Endothelial cell of umbilical vein (primary cell): ENCODE data around the gene SLC2A8. TPM values are rescaled to one million over a fixed set of nuclear protein-coding genes. Genes with fewer than 3 reads are reported as not detected.

Experiments
- BruUV-seq: library from RNA; stranded (reverse); fragments of 400-500 nt; replicated peaks from 2 replicates; lab custom pipeline; 2021; lab: Mats Ljungman, UMichigan
- CTCF ChIA-PET: fragments of 300-600, 350-600 bp; sonication (Branson Sonifier 250); formaldehyde crosslinking; loops from one replicate; lab custom pipeline; 2021; ENCODE audit warnings: antibody characterized with exemption, inconsistent platforms; lab: Charles Lee
- POLR2A ChIA-PET: fragments of 300-600, 350-600 bp; sonication (Branson Sonifier 250); formaldehyde crosslinking; loops from one replicate; lab custom pipeline; 2021; ENCODE audit warnings: antibody characterized with exemption, inconsistent platforms; lab: Charles Lee
- DNase-seq: peaks from one replicate; pipeline ENCODE4 v3.0.0-alpha.2; 2011; ENCODE audit warnings: low read depth, low spot score
- FAIRE-seq: peaks from 2 replicates; lab custom pipeline; 2011; peaks lifted over from hg19 to GRCh38; lab: Jason Lieb, UNC
- H2AFZ ChIP-seq: 2 replicates; pipeline ENCODE4 v1.6.0; 2012; ENCODE audit warnings: low read depth, low read length, control low read depth, inconsistent platforms
- H3K27ac ChIP-seq: 2 replicates; pipeline ENCODE4 v1.5.1; 2011; ENCODE audit warnings: low read depth, mild to moderate bottlenecking, control low read depth, low read length, moderate library complexity; ENCODE audit not compliant: insufficient read depth
- H3K27me3 ChIP-seq, 2 experiments: 2 replicates each; pipeline versions ENCODE4 v1.6.0 to v1.6.1; 2011; ENCODE audit warnings: low read length in 2 of 2, mixed read lengths in 1 of 2; ENCODE audit not compliant: control insufficient read depth in 2 of 2, insufficient read depth in 2 of 2
- H3K36me3 ChIP-seq, 2 experiments: 2 replicates in 1 of 2; 3 replicates in 1 of 2; pipeline ENCODE4 v1.5.1; 2011; ENCODE audit warnings: low read length in 2 of 2, mild to moderate bottlenecking in 1 of 2, moderate library complexity in 1 of 2; ENCODE audit not compliant: control insufficient read depth in 2 of 2, insufficient read depth in 2 of 2; ENCODE audit errors: extremely low read depth in 1 of 2
- H3K4me1 ChIP-seq: 3 replicates; pipeline ENCODE4 v1.5.1; 2011; ENCODE audit warnings: mild to moderate bottlenecking, low read length; ENCODE audit not compliant: control insufficient read depth, insufficient read depth; ENCODE audit errors: extremely low read depth
- H3K4me2 ChIP-seq: 2 replicates; pipeline ENCODE4 v1.6.1; 2011; ENCODE audit warnings: low read length, control low read depth, mixed read lengths; ENCODE audit not compliant: insufficient read depth
- H3K4me3 ChIP-seq, 3 experiments: fragments of 200-600 bp in 1 of 3; sonication (generic), shearing (Covaris generic) in 1 of 3; replicated peaks in 1 of 3; 2 replicates each; pipeline ENCODE4 v1.5.1; 2011 to 2016; ENCODE audit warnings: control low read depth in 3 of 3, low read length in 3 of 3, mild to moderate bottlenecking in 2 of 3, inconsistent platforms in 1 of 3, low read depth in 1 of 3, moderate library complexity in 1 of 3; ENCODE audit not compliant: insufficient read depth in 1 of 3
- H3K79me2 ChIP-seq: 2 replicates; pipeline ENCODE4 v1.6.0; 2012; ENCODE audit warnings: low read length, inconsistent platforms; ENCODE audit not compliant: control insufficient read depth, insufficient read depth
- H3K9ac ChIP-seq: replicated peaks from 2 replicates; pipeline ENCODE3; 2011; ENCODE audit warnings: low read length, control low read depth; ENCODE audit not compliant: insufficient read depth; ENCODE audit errors: extremely low read depth
- H3K9me1 ChIP-seq: replicated peaks from 3 replicates; pipeline ENCODE4 v1.6.0; 2011; ENCODE audit warnings: mild to moderate bottlenecking, low read length; ENCODE audit not compliant: control insufficient read depth, insufficient read depth; ENCODE audit errors: extremely low read depth
- H3K9me3 ChIP-seq: replicated peaks from 2 replicates; pipeline ENCODE4 v1.5.1; 2012; ENCODE audit warnings: low read length, inconsistent platforms; ENCODE audit not compliant: control insufficient read depth, insufficient read depth
- H4K20me1 ChIP-seq: replicated peaks from 2 replicates; pipeline ENCODE3; 2011; ENCODE audit warnings: mild to moderate bottlenecking, low read length; ENCODE audit not compliant: control insufficient read depth, insufficient read depth; ENCODE audit errors: extremely low read depth
- CTCF ChIP-seq, 2 donors: IDR thresholded peaks; 1 replicate in 1 of 2; 2 replicates in 1 of 2; pipeline ENCODE4 v1.5.1; 2011; ENCODE audit warnings: low read length in 2 of 2, mild to moderate bottlenecking in 2 of 2, moderate library complexity in 2 of 2, control low read depth in 1 of 2, inconsistent platforms in 1 of 2, low read depth in 1 of 2; ENCODE audit not compliant: insufficient read depth in 1 of 2; ENCODE audit errors: extremely low read depth in 1 of 2
- EZH2 ChIP-seq: IDR thresholded peaks from 2 replicates; pipeline ENCODE4 v1.6.1; 2012; ENCODE audit warnings: borderline replicate concordance, low read depth, mild to moderate bottlenecking, moderate library complexity, low read length, inconsistent platforms; ENCODE audit not compliant: severe bottlenecking
- FOS ChIP-seq: IDR thresholded peaks from 2 replicates; pipeline ENCODE4 v1.6.1; 2011; ENCODE audit warnings: mild to moderate bottlenecking, low read length, moderate library complexity, borderline replicate concordance; ENCODE audit not compliant: insufficient read depth
- GATA2 ChIP-seq: IDR thresholded peaks from 2 replicates; pipeline ENCODE4 v1.7.0; 2011; ENCODE audit warnings: low read depth, mild to moderate bottlenecking, moderate library complexity, mixed read lengths, low read length; ENCODE audit not compliant: insufficient read length, insufficient read depth
- JUN ChIP-seq: IDR thresholded peaks from 2 replicates; pipeline ENCODE4 v1.6.1; 2011; ENCODE audit warnings: borderline replicate concordance, low read depth; ENCODE audit not compliant: insufficient read length, insufficient read depth
- MAX ChIP-seq: IDR thresholded peaks from 2 replicates; pipeline ENCODE4 v1.6.1; 2011; ENCODE audit not compliant: insufficient read depth, insufficient read length
- MYC ChIP-seq: IDR thresholded peaks from one replicate; pipeline ENCODE4 v1.6.1; 2011; ENCODE audit warnings: mild to moderate bottlenecking, low read depth, low read length
- POLR2A ChIP-seq: IDR thresholded peaks from 2 replicates; pipeline ENCODE4 v1.6.1; 2012; ENCODE audit warnings: low read depth, mild to moderate bottlenecking, control low read depth, low read length
- POLR2AphosphoS5 ChIP-seq: IDR thresholded peaks from 2 replicates; pipeline ENCODE4 v1.6.1; 2012; ENCODE audit warnings: low read depth, mild to moderate bottlenecking, control low read depth, low read length, moderate library complexity; ENCODE audit not compliant: insufficient read depth
- dilution Hi-C: fragments of 300-500 bp; cut with MboI; formaldehyde crosslinking; loops from one replicate; pipeline ENCODE4 v1.15.0; 2019; ENCODE audit warnings: low sequenced_read_pairs; ENCODE audit not compliant: extremely low pct_ligation_motif_present
- intact Hi-C: fragments of 100-400 bp; cut with micrococcal nuclease; formaldehyde crosslinking; loops from one replicate; pipeline ENCODE4 v1.10.0; 2022
- polyA plus RNA-seq, 4 experiments: library from polyadenylated mRNA; depleted of rRNA in 3 of 4; stranded (reverse) in 3 of 4; unstranded in 1 of 4; fragments of >200 nt; gene quantifications; 2 replicates each; pipeline versions ENCODE4 v1.2.1 to v1.2.3, GENCODE V29; 2011 to 2012; ENCODE audit warnings: missing spikeins in 1 of 4
- total RNA-seq: library from RNA; stranded (reverse); gene quantifications from 2 replicates; pipeline ENCODE4 v1.2.3, GENCODE V29; 2021

SLC2A8 gene
- total and polyA plus RNA-seq, 2 donors (not counting 3 experiments of a cell fraction or from before 2014, with no cell fraction given) = 19.3 to 26.1 TPM

- no peak overlapping the region for H3K4me3 ChIP-seq
- intact Hi-C loops (loop anchor here (1.0 kb wide), 1 partner anchor 49 kb away; no protein-coding TSS in a partner anchor), dilution Hi-C loops (no loop called here)
- H3K4me2 ChIP-seq = no peak overlapping the region
- H3K9me3 ChIP-seq = no peaks in the 10 kb centered on the region
- H2AFZ ChIP-seq = no peak overlapping the region
- no peak for TF ChIP-seq GATA2
- no peak for TF ChIP-seq MYC
- TF ChIP-seq FOS = no peak
- TF ChIP-seq JUN = no peak
- TF ChIP-seq CTCF (IDR thresholded peaks at IDR 0.05; ENCODE audit: extremely low read depth in 1 of 2, insufficient read depth in 1 of 2, low read depth in 1 of 2, low read length in 2 of 2) = peak; percentile 16 to 19
- H3K79me2 ChIP-seq = no peaks in the 10 kb centered on the region
- ChIA-PET POLR2A (no interaction called here), CTCF (interaction anchor here (0.8 to 3.1 kb wide), 9 partner anchors 9 to 420 kb away, joined by 3 to 16 read pairs (median 6); no protein-coding TSS in a partner anchor)
- no peak for DNase-seq
- H3K9ac ChIP-seq = no peak overlapping the region
- H3K27me3 ChIP-seq = no peaks in the 10 kb centered on the region
- H3K4me1 ChIP-seq = no peaks in the 10 kb centered on the region
- no peaks in the 10 kb centered on the region for H4K20me1 ChIP-seq
- no peak for FAIRE-seq
- no peaks in the 10 kb centered on the region for H3K9me1 ChIP-seq
- BruUV-seq = no TSS peak
- H3K36me3 ChIP-seq = no peaks in the 10 kb centered on the region
- no peak overlapping the region for H3K27ac ChIP-seq
Observed at GRCh38 chr9:127360250-127360649, 36.7 kb upstream of the SLC2A8 start.

- dilution Hi-C loops = no loop called here
- Histone ChIP-seq H3K27ac (no peak overlapping the region), H3K27me3 (no peaks in the 10 kb centered on the region), H3K79me2 (no peaks in the 10 kb centered on the region), H3K9me3 (no peaks in the 10 kb centered on the region), H4K20me1 (no peaks in the 10 kb centered on the region), H3K9me1 (no peaks in the 10 kb centered on the region), H3K4me2 (no peak overlapping the region), H3K4me1 (no peaks in the 10 kb centered on the region), H3K9ac (no peak overlapping the region), H2AFZ (no peak overlapping the region), H3K4me3 (no peak overlapping the region), H3K36me3 (no peaks in the 10 kb centered on the region)
- FAIRE-seq (no peak), DNase-seq (no peak)
- intact Hi-C loops = loop anchor here (1.0 kb wide), 1 partner anchor 50 kb away; no protein-coding TSS in a partner anchor
- CTCF ChIA-PET = interaction anchor here (0.9 to 3.1 kb wide), 8 partner anchors 8 to 420 kb away, joined by 3 to 16 read pairs (median 6); no protein-coding TSS in a partner anchor
- BruUV-seq = no TSS peak
- TF ChIP-seq CTCF (IDR thresholded peaks at IDR 0.05; ENCODE audit: extremely low read depth in 1 of 2, insufficient read depth in 1 of 2, low read depth in 1 of 2, low read length in 2 of 2) = no peak
- TF ChIP-seq POLR2A = no peak
- TF ChIP-seq JUN = no peak
- TF ChIP-seq GATA2 = no peak
- TF ChIP-seq MYC = no peak
- TF ChIP-seq POLR2AphosphoS5 = no peak
- TF ChIP-seq EZH2 = no peak
- TF ChIP-seq FOS = no peak
- TF ChIP-seq MAX = no peak
- POLR2A ChIA-PET = no interaction called here
Observed at GRCh38 chr9:127360829-127361228, 36.1 kb upstream of the SLC2A8 start.
